NCI-H345 treated with DMSO at 0.1 percent for 48 hours (cell line): Measurements from ENCODE around the gene AVL9.
"Not testable (repeated sequence)": the region's sequence is repeated elsewhere in the genome, so short reads cannot be mapped to it uniquely, and the experiment has no call there.

Experiments
- DNase-seq: peaks from one replicate; lab custom pipeline; 2025; ENCODE audit not compliant: unreplicated experiment; lab: John Stamatoyannopoulos, UW

The AVL9 gene

DNA sequence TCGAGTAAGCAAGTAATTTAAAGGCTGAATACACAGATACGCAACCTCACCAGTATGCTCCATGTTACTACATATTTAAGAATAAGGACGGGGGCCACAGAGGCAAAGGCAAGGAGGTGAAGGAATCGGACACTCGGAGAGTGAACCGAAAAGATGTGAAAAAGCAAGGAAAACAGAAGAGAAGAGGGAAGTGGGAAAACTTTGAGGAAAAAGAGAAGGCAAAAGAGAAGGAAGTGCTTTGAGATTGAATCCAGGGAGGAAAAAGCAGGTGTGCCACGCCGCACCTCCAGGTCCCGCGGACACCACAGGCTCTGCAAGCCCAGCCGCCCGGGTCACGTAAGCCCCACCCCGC, 367 bp upstream of the AVL9 start:
- no peak for DNase-seq

DNA sequence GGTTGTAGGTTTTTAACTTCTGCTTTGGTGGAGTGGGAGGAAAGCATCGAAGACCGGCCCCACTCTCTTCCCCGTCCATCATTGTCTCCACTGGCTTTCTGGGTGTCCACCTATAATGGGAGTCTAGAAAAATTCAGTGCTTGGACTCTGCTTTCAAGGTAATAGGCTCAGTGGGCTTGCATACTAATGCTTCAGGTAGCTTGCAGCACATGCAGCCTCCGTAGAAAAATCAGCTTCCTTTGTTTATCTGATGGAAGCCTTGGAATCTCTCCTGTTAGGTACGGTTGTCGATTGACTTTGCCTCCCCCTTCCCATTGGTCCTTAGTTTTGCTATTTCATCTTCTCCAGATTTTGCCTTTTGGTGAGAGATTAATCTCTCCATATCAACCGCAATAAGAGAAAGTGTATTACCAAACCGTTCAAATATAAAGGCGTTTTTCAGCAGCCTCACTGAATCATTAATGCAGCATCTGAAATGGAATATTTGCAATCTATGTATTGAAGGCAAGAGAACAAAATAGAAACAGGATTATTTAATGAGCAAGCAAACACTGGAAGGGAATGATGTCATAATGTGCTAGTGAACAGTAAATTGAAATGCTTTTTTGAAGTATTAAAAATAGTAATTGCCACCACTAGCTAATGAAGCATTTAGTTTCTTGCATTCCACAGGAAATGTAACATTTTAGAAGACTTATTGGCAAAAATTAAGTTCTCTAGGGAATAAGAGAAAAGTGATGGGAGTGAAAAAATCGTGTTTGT, 944 bp downstream of the AVL9 start:
- DNase-seq = no peak

DNA sequence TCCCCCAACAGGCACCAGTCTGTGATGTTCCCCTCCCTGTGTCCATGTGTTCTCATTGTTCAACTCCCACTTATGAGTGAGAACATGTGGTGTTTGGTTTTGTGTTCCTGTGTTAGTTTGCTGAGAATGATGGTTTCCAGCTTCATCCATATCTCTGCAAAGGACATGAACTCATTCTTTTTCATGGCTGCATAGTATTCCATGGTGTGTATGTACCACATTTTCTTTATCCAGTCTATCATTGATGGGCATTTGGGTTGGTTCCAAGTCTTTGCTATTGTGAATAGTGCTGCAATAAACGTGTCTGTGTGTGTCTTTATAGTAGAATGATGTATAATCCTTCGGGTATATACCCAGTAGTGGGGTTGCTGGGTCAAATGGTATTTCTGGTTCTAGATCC, 4.5 kb downstream of the AVL9 start:
- DNase-seq = not testable (repeated sequence)

DNA sequence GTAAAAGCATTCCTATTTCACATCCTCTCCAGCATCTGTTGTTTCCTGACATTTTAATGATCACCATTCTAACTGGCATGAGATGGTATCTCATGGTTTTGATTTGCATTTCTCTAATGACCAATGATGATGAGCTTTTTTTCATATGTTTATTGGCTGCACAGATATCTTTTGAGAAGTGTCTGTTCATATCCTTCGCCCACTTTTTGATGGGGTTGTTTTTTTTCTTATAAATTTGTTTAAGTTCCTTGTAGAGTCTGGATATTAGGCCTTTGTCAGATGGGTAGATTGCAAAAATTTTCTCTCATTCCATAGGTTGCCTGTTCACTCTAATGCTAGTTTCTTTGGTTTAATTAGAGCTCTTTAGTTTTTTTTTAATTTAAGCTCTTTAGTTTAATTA, 4.9 kb downstream of the AVL9 start:
- DNase-seq = not testable (repeated sequence)

DNA sequence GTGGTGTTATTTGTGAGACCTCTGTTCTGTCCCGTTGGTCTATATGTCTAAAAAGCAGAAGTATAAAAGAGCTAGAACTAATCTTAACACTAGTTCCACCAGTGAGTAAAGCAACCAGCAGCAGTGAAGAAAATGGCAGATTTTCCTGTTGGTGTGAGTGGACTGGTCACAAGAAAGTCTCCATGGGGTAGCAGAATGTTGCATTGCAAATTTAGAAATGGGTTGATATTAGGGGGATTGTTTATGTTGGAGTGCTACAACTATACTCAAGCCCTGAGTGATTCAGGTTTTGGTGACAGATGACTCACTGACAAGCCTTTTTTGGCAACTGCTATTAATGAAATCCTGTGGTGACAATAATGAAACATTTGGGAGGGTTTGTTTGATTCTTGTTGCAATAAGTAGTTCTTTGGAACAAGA, 5.6 kb downstream of the AVL9 start:
- DNase-seq = no peak

DNA sequence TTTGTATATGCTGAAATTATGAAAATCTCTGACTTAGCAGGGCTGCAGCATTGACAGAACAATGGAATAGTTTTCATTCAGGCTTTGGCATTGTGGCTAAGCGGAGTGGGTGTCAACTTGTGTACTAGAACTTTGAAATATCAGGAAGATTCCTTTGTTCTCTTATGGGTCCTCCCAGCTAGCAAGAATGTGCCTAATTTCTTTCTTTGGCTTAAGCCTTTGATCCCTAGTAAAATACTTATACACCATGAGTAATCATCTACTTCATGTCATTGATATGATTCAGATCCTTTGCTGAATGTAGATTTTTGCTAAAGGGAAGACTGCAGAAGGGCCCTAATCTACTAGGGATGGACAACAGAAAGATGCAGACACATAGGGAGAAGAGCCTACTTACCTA, 6.2 kb downstream of the AVL9 start:
- DNase-seq = no peak

DNA sequence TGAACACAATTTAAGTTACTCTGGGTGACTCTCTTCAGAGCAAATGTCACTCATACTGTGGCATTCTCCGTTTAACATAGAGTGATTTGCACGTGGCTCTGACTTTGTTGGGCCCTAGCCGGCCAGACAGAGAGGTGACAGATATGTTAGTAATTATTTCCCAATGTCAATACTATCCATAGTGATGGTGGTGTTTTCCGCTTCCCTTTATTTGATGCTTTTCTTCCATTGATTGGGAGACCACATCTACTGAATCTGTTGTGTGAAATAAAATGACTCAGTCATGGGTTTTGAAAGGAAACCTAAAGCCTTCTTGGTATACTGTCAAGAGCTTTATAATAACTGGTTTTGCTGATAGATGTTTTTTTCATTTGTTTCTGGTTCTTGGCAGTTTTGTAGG, 7.4 kb downstream of the AVL9 start:
- no peak for DNase-seq

DNA sequence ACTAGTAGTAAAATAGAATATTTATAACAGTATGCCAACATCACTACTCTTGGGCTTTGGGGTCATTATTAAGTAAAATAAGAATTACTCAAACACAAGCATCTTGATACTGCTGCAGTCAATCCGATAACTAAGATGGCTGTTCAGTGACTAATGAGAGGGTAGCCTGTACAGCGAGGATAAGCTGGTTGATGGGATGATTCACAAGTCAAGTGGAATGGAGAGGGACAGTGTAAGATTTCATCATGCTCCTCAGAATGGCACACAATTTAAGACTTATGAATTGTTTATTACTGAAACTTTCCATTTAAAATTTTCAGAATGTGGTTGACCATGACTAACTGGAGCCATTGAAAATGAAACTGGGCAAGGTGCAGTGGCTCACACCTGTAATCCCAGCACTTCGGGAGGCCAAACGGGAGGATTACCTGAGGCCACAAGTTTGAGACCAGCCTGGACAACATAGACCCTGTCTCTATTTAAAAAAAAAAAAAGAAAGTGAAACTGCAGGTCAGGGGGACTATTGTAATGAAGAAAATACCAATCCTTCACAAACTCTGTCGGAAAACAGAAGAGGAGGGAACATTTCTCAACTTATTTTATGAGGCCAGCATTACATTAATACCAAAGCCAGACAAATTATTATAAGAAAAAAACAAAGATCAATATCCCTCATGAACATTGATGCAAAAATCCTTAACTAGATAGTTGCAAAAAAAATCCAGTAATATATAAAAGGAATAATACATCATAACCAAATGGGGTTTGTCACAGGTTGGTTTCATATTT, 11.2 kb downstream of the AVL9 start:
- no peak for DNase-seq

DNA sequence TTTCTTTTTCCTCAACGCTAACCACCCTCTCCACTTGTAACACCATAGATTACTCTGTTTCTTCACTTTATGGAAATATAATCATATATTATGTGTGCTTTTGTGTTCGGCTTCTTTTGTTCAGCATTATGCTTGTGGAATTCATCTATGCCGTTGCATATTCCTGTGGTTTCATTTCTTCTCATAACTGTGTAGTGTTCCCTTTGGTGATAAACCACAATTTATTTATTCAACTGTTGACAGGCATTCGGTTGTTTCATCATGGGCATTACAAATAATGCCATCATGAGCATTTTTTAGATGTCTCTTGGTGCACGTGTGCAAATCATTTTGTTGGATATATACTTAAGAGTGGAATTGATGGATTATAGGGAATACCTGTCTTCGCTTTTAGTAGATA, 12.1 kb downstream of the AVL9 start:
- DNase-seq = no peak

DNA sequence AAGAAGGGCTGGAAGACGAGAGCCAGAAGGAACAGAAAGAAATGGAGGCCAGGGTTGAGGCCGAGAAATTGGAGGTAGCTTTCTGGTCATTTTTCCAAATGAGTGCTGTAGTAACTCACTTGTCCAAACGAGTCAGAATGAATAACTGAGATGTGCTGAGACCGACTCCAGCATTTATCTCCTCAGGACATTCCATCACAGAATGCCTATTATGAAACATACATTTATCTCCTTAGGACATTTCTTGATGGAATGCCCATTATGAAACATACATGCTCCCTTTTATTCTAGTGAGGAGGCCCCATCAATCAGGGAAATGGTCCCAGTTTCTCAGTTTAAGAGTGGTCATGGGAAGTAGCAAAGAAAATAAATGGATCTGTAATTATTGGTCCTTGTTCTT, 16.5 kb downstream of the AVL9 start:
- no peak for DNase-seq

DNA sequence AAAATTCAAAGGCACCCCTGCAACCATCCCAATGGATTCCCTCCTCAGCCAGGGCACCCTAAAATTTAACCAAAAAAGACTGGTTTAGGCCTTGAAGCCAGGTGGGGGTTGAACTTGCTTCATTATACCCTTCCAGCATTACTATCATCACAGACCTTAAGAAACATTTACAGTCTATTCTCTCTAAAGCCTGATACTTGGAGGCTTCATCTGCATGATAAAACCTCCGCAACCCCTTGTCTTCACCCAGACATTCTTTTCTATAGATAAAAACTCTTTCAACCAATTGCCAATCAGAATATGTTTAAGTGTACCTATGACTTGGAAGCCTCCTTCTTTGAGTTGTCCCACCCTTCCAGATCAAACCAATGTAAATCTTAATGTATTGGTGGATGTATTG, 17.9 kb downstream of the AVL9 start:
- no peak for DNase-seq

DNA sequence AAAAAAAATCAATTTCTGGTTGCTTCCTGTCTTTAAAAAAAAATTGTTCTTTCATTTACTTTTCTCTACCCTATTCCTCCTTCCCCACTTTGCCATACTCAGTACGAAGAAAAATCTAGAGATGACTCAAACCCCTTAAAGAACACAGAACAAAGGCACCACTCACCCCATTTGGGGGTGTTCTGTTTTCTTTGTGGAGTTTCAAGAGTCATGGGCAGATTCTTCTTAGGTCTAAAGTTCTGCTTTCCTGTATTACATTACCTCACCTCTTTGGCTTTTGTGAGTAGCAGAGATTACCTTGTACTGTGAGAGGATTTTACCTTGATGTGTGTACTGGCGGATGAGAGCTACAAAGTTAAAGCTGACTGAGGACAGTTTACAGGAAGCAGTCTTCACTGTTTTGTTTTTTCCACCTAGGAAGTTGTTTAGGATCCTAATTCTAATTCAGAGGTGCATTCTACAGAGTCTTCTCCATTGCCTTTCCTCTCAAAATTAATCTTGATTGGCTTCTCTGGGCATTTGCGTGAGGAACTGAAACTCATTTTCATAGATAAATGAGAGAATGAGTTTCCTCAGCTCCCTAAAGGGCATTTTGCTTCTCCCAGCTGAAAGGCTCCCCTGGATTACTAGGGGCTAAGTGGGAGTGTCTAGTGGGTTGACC, 20.7 kb downstream of the AVL9 start:
- DNase-seq = no peak

DNA sequence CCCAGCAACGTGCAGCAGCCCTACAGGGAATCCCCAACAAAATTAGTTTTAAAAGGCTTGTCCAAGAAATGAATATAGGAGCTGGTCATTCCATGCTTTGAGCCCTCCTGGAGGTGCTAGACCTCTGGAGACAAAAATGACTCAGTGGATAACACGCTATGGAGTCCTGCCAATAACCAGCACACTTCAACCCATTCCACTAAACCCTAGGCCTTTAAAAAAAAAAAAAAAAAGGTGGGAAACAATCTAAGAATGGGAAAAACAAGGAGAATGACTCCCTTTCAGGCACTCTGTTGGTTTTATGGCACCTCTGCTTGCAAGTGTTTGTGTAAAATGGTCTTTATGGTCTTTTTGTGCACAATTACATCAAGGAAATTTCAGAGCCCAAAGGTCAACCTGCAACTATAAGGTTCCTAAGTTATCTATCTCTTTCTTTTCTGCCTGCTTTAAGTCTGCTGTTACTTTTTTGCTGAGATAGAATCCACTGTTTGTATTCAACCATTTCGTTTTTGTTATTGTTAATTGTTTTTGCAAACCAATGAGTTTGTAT, 21.3 kb downstream of the AVL9 start:
- no peak for DNase-seq

DNA sequence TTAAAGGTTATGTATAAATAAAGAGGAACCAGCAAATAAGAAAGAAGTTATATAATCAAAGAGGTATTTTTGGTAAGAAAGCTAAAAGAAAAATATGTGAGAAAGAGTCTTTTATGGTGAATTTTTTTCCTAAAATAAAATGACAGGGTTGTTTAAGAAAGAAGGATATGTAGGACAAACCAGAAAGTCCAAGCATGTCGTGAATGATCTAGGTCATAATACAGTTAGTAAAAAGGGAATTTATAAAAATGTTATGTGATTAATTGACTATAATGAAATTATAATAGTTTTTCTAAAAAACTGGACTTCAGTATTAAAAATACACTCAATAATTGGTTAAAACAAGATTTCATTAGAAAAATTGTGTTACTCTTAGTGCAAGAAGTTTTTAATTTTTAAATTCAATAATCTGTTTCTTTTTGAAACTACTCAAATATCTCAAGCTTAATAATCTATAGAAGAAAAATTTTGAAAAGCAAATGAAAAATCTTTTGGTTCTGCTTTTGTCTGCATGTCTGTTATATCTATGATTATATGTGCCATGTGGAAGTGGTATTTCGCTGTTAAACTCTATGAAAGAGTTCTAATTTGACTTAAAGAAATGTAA, 23.3 kb downstream of the AVL9 start:
- DNase-seq = no peak

DNA sequence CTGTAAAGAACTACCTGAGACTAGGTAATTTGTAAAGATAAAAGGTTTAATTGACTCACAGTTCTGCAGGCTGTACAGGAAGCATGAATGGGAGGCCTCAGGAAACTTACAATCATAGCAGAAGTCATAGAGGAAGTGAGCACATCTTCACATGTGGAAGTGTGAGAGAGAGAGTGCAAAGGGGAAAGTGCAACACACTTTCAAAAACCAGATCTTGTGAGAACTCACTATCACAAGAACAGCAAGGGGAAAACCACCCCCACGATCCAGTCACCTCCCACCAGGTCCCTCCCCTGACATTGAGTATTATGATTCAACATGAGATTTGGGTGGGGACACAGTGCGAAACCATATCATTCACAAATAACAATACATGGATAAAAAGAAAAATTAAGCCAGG, 24.5 kb downstream of the AVL9 start:
- DNase-seq = no peak

DNA sequence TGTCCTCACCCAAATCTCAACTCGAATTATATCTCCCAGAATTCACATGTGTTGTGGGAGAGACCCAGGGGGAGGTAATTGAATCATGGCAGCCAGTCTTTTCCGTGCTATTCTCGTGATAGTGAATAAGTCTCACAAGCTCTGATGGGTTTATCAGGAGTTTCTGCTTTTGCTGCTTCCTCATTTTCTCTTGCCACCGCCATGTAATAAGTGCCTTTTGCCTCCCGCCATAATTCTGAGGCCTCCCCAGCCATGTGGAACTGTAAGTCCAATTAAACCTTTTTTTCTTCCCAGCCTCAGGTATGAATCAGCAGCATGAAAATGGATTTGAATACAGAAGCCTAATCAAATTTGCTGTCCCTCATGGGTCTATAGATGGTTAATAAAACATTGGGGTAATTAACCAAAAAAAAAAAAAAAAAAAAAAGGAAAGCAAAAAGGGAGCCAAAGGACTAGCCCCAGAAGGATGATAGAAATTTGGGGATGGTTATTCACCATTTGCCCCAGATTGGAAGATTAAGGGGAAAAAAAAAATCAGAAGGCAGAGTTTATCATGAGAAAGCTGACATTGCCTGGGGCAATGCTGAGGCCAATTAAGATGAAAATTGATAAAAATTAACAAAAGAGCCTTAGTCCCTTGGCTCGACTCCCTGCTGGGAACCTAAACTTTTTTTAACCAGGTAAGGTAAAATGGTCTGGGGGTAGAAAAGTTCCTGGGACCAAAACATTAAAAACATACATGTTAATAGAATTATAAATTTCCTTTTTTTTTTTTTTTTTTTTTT, 27.6 kb downstream of the AVL9 start:
- no peak for DNase-seq

DNA sequence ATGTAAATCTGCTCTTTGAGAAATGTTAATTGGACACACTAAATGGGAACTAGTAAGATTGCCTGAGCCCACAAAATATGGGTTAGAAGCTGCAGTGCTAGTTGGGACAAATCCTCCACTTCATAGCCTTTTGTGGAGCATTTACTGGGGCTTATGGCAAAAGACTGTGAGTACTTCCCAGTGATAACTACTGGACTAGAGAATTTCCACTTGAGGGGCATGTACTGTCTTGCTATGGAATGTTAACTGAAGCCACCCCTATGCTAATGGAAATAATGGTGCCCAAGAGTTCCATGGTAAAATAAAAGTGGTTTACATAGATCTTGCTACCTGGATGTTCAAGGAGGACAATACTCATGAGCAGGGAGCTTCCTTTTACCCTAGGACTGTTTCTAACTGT, 29.3 kb downstream of the AVL9 start:
- DNase-seq = no peak

DNA sequence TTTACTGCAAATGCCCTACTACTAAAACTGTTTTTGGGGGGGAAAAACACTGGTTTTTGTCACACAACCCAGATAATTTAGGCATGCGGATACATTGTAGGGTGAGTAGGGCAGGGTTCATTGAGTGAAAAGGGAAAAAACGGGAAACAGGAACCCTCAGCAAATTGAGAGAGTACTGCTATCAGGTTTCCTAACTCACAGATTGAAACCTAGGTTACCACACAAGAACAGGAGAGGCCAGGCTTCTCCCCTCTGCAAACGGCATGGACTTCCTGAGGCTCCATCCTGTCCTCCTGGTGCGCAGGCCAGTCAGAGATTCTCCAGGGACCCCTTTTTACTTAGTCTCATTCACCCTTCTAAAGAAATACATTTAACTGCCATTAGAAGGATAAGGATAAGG, 30.6 kb downstream of the AVL9 start:
- no peak for DNase-seq

DNA sequence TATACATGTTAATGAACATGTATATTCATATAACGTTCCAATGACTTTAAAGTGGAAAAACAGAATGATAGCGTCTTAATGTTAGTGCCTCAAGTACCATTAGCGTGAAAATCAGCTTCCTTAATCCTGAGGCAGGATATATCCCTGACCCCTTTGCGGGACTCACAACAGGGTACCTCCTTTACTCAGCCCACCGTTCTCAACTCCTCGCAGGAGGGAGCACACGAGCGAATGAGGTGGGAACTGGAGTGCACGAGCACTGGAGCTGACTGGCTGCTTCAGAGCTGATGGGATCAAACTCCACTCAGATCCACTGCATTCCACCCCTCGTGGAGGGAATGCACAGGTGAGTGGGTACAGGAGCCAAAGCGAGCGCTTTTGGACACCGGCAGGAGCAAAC, 36.1 kb downstream of the AVL9 start:
- DNase-seq = no peak

DNA sequence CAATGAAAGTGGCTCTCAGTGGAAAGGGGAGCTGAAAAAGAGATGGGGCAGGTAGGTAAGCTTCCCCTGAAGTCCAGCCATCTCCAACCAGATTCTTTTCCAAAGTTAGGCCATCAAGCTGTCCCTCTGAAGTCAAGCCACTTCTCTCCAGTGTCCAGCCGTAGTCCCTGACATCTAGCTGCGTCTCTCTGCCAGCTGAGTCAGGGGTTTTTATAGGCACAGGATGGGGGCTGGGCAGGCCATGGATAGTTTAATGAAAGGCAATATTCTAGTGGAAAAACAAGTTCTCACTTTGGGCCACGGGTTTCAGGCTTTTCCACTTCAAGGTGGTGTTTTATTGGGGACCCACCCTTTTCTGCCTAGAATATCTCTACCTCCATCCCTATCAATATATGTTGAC, 36.8 kb downstream of the AVL9 start:
- no peak for DNase-seq

DNA sequence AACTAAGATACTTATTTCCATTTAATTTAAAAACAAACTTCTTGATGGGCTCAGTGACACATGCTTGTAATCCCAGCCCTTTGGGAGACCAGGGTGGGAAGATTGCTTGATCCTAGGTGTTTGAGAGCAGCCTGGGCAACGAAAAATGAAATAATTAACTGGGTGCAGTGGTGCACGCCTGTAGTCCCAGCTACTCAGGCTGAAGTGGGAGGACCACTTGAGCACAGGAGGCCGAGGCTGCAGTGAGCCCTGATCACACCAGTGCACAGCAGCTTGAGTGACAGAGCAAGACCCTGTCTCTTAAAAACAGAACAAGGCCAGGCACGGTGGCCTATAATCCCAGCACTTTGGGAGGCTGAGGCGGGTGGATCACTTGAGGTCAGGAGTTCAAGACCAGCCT, 37.4 kb downstream of the AVL9 start:
- DNase-seq = no peak
